ENCODE data around the gene GNGT2.

GRCh38 chr17:49234509-49235080 is 24.2 kb upstream of the GNGT2 start:
- TF ChIP-seq CTCF (conservative IDR thresholded peaks at IDR 0.05; ENCODE audit: low read depth in 2 of 2) (no peak), JUNB (IDR thresholded peaks at IDR 0.05; ENCODE audit: unreplicated experiment) (no peak), ZNF114 (CRISPR knock-in tag; IDR thresholded peaks at IDR 0.05) (no peak), POLR2AphosphoS5 (IDR thresholded peaks at IDR 0.05; ENCODE audit: low read depth) (no peak), EZH2 (IDR thresholded peaks at IDR 0.05; ENCODE audit: low read depth, unreplicated experiment) (no peak)

Measured in GM23338 (cell line).